Neutrophil (primary cell): ENCODE results near the gene TMEM94.

Experiments
- H3K27ac ChIP-seq: fragments of 200-600 bp; sonication (generic); 2 replicates; pipeline ENCODE4 v1.5.1; 2016; ENCODE audit warnings: mild to moderate bottlenecking, moderate library complexity
- H3K27me3 ChIP-seq: fragments of 200-600 bp; sonication (generic); 2 replicates; pipeline ENCODE4 v1.6.0; 2016; ENCODE audit warnings: mild to moderate bottlenecking
- H3K36me3 ChIP-seq: fragments of 200-600 bp; sonication (generic); 2 replicates; pipeline ENCODE4 v1.5.1; 2017
- H3K4me1 ChIP-seq, 2 experiments: fragments of 200-600 bp in 1 of 2; sonication (generic) in 1 of 2; 1 replicate in 1 of 2; 2 replicates in 1 of 2; pipeline versions ENCODE4 v1.5.1 to v1.6.1; 2013 to 2016; ENCODE audit warnings: low read depth in 1 of 2, low read length in 1 of 2, mild to moderate bottlenecking in 1 of 2, moderate library complexity in 1 of 2; ENCODE audit not compliant: control insufficient read depth in 1 of 2, insufficient read depth in 1 of 2
- H3K4me3 ChIP-seq, 2 experiments: fragments of 200-600 bp in 1 of 2; sonication (generic) in 1 of 2; 1 replicate in 1 of 2; 2 replicates in 1 of 2; pipeline ENCODE4 v1.5.1; 2013 to 2016; ENCODE audit warnings: low read depth in 1 of 2, low read length in 1 of 2, mild to moderate bottlenecking in 1 of 2, moderate library complexity in 1 of 2
- H3K9me3 ChIP-seq: fragments of 200-600 bp; sonication (generic); 2 replicates; pipeline ENCODE4 v1.5.1; 2016
- CTCF ChIP-seq: fragments of 200-600 bp; sonication (generic); IDR thresholded peaks from 2 replicates; pipeline ENCODE4 v1.5.1; 2016; ENCODE audit warnings: antibody characterized with exemption

Gene TMEM94

GRCh38 chr17:75509528-75510258 lies 53.3 kb downstream of the TMEM94 start:
- H3K36me3 ChIP-seq, result no peaks in the 10 kb centered on the region

GRCh38 chr17:75511270-75511609 lies 54.8 kb downstream of the TMEM94 start:
- Histone ChIP-seq H3K36me3 (no peaks in the 10 kb centered on the region), H3K9me3 (no peaks in the 10 kb centered on the region), H3K27ac (no peak overlapping the region), H3K27me3 (peaks cover 44% of the 10 kb centered on the region), H3K4me3 (no peak overlapping the region), H3K4me1 (peaks cover 9 to 14% of the 10 kb centered on the region in 2 experiments)
- no peak for TF ChIP-seq CTCF

More at GRCh38 chr17:75509528-75510258, 53.3 kb downstream of the TMEM94 start:
- H3K4me1 ChIP-seq, result no peaks in the 10 kb centered on the region
- no peaks in the 10 kb centered on the region for H3K9me3 ChIP-seq
- TF ChIP-seq CTCF, result no peak
- no peak overlapping the region for H3K27ac ChIP-seq
- peaks cover 29% of the 10 kb centered on the region for H3K27me3 ChIP-seq
- no peak overlapping the region for H3K4me3 ChIP-seq

- Histone ChIP-seq H3K4me1 (peaks cover 12 to 19% of the 10 kb centered on the region in 2 experiments), H3K36me3 (no peaks in the 10 kb centered on the region), H3K4me3 (no peak overlapping the region), H3K9me3 (no peaks in the 10 kb centered on the region), H3K27ac (no peak overlapping the region), H3K27me3 (peaks cover 48% of the 10 kb centered on the region)
- no peak for TF ChIP-seq CTCF
These were observed 55.5 kb downstream of the TMEM94 start for GRCh38 chr17:75511610-75512575.

- Histone ChIP-seq H3K36me3 (no peaks in the 10 kb centered on the region), H3K4me1 (peaks cover 20 to 27% of the 10 kb centered on the region in 2 experiments), H3K9me3 (no peaks in the 10 kb centered on the region), H3K27me3 (peaks cover 60% of the 10 kb centered on the region), H3K4me3 (no peak overlapping the region), H3K27ac (no peak overlapping the region)
- no peak for TF ChIP-seq CTCF
These were observed 56.6 kb downstream of the TMEM94 start for GRCh38 chr17:75512926-75513640.

GRCh38 chr17:75513641-75514000 lies 57.2 kb downstream of the TMEM94 start:
- Histone ChIP-seq H3K9me3 (no peaks in the 10 kb centered on the region), H3K4me3 (no peak overlapping the region), H3K4me1 (peaks cover 20 to 27% of the 10 kb centered on the region in 2 experiments), H3K36me3 (no peaks in the 10 kb centered on the region), H3K27me3 (peaks cover 65% of the 10 kb centered on the region), H3K27ac (no peak overlapping the region)
- no peak for TF ChIP-seq CTCF
